ENCODE results near the gene ZAP70. TPM values are rescaled to one million over a fixed set of nuclear protein-coding genes. Genes with fewer than 3 reads are reported as not detected.
A peak's percentile ranks its signal among the peaks of the same experiment; 100 is the strongest.

ZAP70 gene
- total RNA-seq, 2 experiments from 2014 or later, result 153 to 156 TPM

- DNase-seq (peak; percentile 3), ATAC-seq (no peak)
- Mint-ChIP-seq H3K27me3 (no peaks in the 10 kb centered on the region), H3K9me3 (ENCODE audit: low read depth) (no peaks in the 10 kb centered on the region), H3K36me3 (ENCODE audit: low read depth) (peaks cover 58% of the 10 kb centered on the region), H3K4me1 (peaks cover 79% of the 10 kb centered on the region), H3K4me3 (peak overlapping the region; percentile 93), H3K27ac (peak overlapping the region; percentile 99)
- intact Hi-C loops (cut with DNase I, micrococcal nuclease), result loop anchor here (10.0 kb wide), 2 partner anchors 669 to 1619 kb away; partner anchors contain the start of genes EIF5B (in 1 of the 2) and TXNDC9 (in 1 of the 2)
- CTCF ChIA-PET, result interaction anchor here (0.7 to 8.1 kb wide), 4 partner anchors 10 to 1464 kb away, joined by 3 to 42 read pairs (median 16); no protein-coding TSS in a partner anchor
- POLR2A ChIA-PET, result interaction anchor here (1.7 kb wide), 1 partner anchor 12 kb away, joined by 3 read pairs; no protein-coding TSS in a partner anchor
Measured at GRCh38 chr2:97715951-97716694, 2.7 kb downstream of the ZAP70 start.

GRCh38 chr2:97716695-97717612 lies 3.6 kb downstream of the ZAP70 start:
- ChIA-PET POLR2A (interaction anchor here (0.5 to 1.8 kb wide), 2 partner anchors 11 to 360 kb away, joined by 3 to 6 read pairs; no protein-coding TSS in a partner anchor), CTCF (interaction anchor here (0.5 to 3.7 kb wide), 7 partner anchors 8 to 1438 kb away, joined by 3 to 26 read pairs (median 3); partner anchors contain the start of genes COX5B, LIPT1 and TSGA10)
- peak overlapping the region; percentile 95 for H3K27ac Mint-ChIP-seq

GRCh38 chr2:97717613-97717995 lies 4.2 kb downstream of the ZAP70 start:
- no peaks in the 10 kb centered on the region for H3K27me3 Mint-ChIP-seq
- H3K9me3 Mint-ChIP-seq (ENCODE audit: low read depth), result no peaks in the 10 kb centered on the region
- H3K4me3 Mint-ChIP-seq, result peak overlapping the region; percentile 71
- CTCF ChIA-PET, result interaction anchor here (0.6 to 3.7 kb wide), 7 partner anchors 8 to 1437 kb away, joined by 3 to 26 read pairs (median 3); partner anchors contain the start of genes COX5B, LIPT1 and TSGA10
- H3K4me1 Mint-ChIP-seq, result peaks cover 71% of the 10 kb centered on the region
- POLR2A ChIA-PET, result interaction anchor here (1.8 kb wide), 1 partner anchor 11 kb away, joined by 6 read pairs; no protein-coding TSS in a partner anchor
- intact Hi-C loops (cut with DNase I, micrococcal nuclease), result loop anchor here (10.0 kb wide), 2 partner anchors 667 to 1617 kb away; partner anchors contain the start of genes EIF5B (in 1 of the 2) and TXNDC9 (in 1 of the 2)
- ATAC-seq (no peak), DNase-seq (peak; percentile 9)
- H3K36me3 Mint-ChIP-seq (ENCODE audit: low read depth), result peaks cover 62% of the 10 kb centered on the region
- H3K27ac Mint-ChIP-seq, result peak overlapping the region; percentile 95

More at GRCh38 chr2:97716695-97717612, 3.6 kb downstream of the ZAP70 start:
- Mint-ChIP-seq H3K27me3 (no peaks in the 10 kb centered on the region), H3K4me1 (peaks cover 72% of the 10 kb centered on the region), H3K36me3 (ENCODE audit: low read depth) (peaks cover 60% of the 10 kb centered on the region), H3K9me3 (ENCODE audit: low read depth) (no peaks in the 10 kb centered on the region), H3K4me3 (peak overlapping the region; percentile 71)
- intact Hi-C loops (cut with DNase I, micrococcal nuclease), result loop anchor here (10.0 kb wide), 2 partner anchors 668 to 1618 kb away; partner anchors contain the start of genes EIF5B (in 1 of the 2) and TXNDC9 (in 1 of the 2)
- peak; percentile 3 for DNase-seq
- no peak for ATAC-seq

- ChIA-PET POLR2A (interaction anchor here (1.1 to 1.8 kb wide), 2 partner anchors 10 to 30 kb away, joined by 3 to 6 read pairs; no protein-coding TSS in a partner anchor), CTCF (interaction anchor here (0.6 to 3.7 kb wide), 10 partner anchors 9 to 128 kb away, joined by 3 to 26 read pairs (median 6); partner anchors contain the start of gene COX5B)
- H3K27ac Mint-ChIP-seq, result peak overlapping the region; percentile 95
- peak; percentile 86 for DNase-seq
- intact Hi-C loops (cut with DNase I, micrococcal nuclease), result loop anchor here (2.0 to 10.0 kb wide), 3 partner anchors 27 to 1617 kb away; partner anchors contain the start of genes EIF5B (in 1 of the 2) and TXNDC9 (in 1 of the 2)
- peak; percentile 77 for ATAC-seq
- no peaks in the 10 kb centered on the region for H3K27me3 Mint-ChIP-seq
- peaks cover 65% of the 10 kb centered on the region for H3K36me3 Mint-ChIP-seq (ENCODE audit: low read depth)
- peak overlapping the region; percentile 71 for H3K4me3 Mint-ChIP-seq
- H3K9me3 Mint-ChIP-seq (ENCODE audit: low read depth), result no peaks in the 10 kb centered on the region
- peaks cover 68% of the 10 kb centered on the region for H3K4me1 Mint-ChIP-seq
Measured at GRCh38 chr2:97718051-97718882, 4.9 kb downstream of the ZAP70 start.

GRCh38 chr2:97718942-97719341 lies 5.6 kb downstream of the ZAP70 start:
- peak overlapping the region; percentile 71 for H3K4me3 Mint-ChIP-seq
- H3K36me3 Mint-ChIP-seq (ENCODE audit: low read depth), result peaks cover 65% of the 10 kb centered on the region
- DNase-seq (peak; percentile 43), ATAC-seq (peak; percentile 12)
- intact Hi-C loops (cut with DNase I, micrococcal nuclease), result loop anchor here (2.0 to 10.0 kb wide), 3 partner anchors 26 to 1616 kb away; partner anchors contain the start of genes EIF5B (in 1 of the 2) and TXNDC9 (in 1 of the 2)
- CTCF ChIA-PET, result interaction anchor here (0.6 to 3.7 kb wide), 9 partner anchors 8 to 129 kb away, joined by 3 to 26 read pairs (median 7); no protein-coding TSS in a partner anchor
- peak overlapping the region; percentile 95 for H3K27ac Mint-ChIP-seq
- H3K27me3 Mint-ChIP-seq, result no peaks in the 10 kb centered on the region
- H3K9me3 Mint-ChIP-seq (ENCODE audit: low read depth), result no peaks in the 10 kb centered on the region
- POLR2A ChIA-PET, result interaction anchor here (1.1 to 1.8 kb wide), 2 partner anchors 9 to 29 kb away, joined by 3 to 6 read pairs; no protein-coding TSS in a partner anchor
- peaks cover 67% of the 10 kb centered on the region for H3K4me1 Mint-ChIP-seq

- Mint-ChIP-seq H3K4me3 (peak overlapping the region; percentile 71), H3K9me3 (ENCODE audit: low read depth) (no peaks in the 10 kb centered on the region), H3K27ac (peak overlapping the region; percentile 95), H3K27me3 (no peaks in the 10 kb centered on the region), H3K36me3 (ENCODE audit: low read depth) (peaks cover 66% of the 10 kb centered on the region), H3K4me1 (peaks cover 69% of the 10 kb centered on the region)
- ChIA-PET POLR2A (no interaction called here), CTCF (interaction anchor here (0.7 to 3.7 kb wide), 5 partner anchors 10 to 26 kb away, joined by 3 to 26 read pairs (median 8); no protein-coding TSS in a partner anchor)
- intact Hi-C loops (cut with DNase I, micrococcal nuclease), result loop anchor here (2.0 to 10.0 kb wide), 3 partner anchors 25 to 1615 kb away; partner anchors contain the start of genes EIF5B (in 1 of the 2) and TXNDC9 (in 1 of the 2)
- ATAC-seq (no peak), DNase-seq (no peak)
Measured at GRCh38 chr2:97719362-97720155, 6.2 kb downstream of the ZAP70 start.

- ChIA-PET POLR2A (no interaction called here), CTCF (interaction anchor here (2.7 kb wide), 1 partner anchor 20 kb away, joined by 7 read pairs; no protein-coding TSS in a partner anchor)
- intact Hi-C loops (cut with DNase I, micrococcal nuclease), result no loop called here
Measured at GRCh38 chr2:97720746-97721145, 7.4 kb downstream of the ZAP70 start.

GRCh38 chr2:97722227-97722626 lies 8.9 kb downstream of the ZAP70 start:
- ATAC-seq (no peak), DNase-seq (no peak)
- H3K27ac Mint-ChIP-seq, result no peak overlapping the region
- no peak overlapping the region for H3K4me3 Mint-ChIP-seq
- no peaks in the 10 kb centered on the region for H3K9me3 Mint-ChIP-seq (ENCODE audit: low read depth)
- no peaks in the 10 kb centered on the region for H3K27me3 Mint-ChIP-seq
- ChIA-PET POLR2A (no interaction called here), CTCF (interaction anchor here (0.6 to 2.7 kb wide), 2 partner anchors 18 to 23 kb away, joined by 3 to 7 read pairs; no protein-coding TSS in a partner anchor)
- intact Hi-C loops (cut with DNase I, micrococcal nuclease), result no loop called here
- peaks cover 67% of the 10 kb centered on the region for H3K4me1 Mint-ChIP-seq
- peaks cover 70% of the 10 kb centered on the region for H3K36me3 Mint-ChIP-seq (ENCODE audit: low read depth)

More at GRCh38 chr2:97720746-97721145, 7.4 kb downstream of the ZAP70 start:
- peaks cover 66% of the 10 kb centered on the region for H3K36me3 Mint-ChIP-seq (ENCODE audit: low read depth)
- peaks cover 68% of the 10 kb centered on the region for H3K4me1 Mint-ChIP-seq
- ATAC-seq (no peak), DNase-seq (no peak)
- no peak overlapping the region for H3K4me3 Mint-ChIP-seq
- H3K27me3 Mint-ChIP-seq, result no peaks in the 10 kb centered on the region
- peak overlapping the region; percentile 75 for H3K27ac Mint-ChIP-seq
- no peaks in the 10 kb centered on the region for H3K9me3 Mint-ChIP-seq (ENCODE audit: low read depth)

Data from activated CD4-positive, alpha-beta T cell treated with anti-CD3 and anti-CD28 coated beads for 36 hours (primary cell).